CD4-positive, alpha-beta T cell treated with Interferon alpha-2 for 1 hour (primary cell): ENCODE results near the gene MAP3K14.

Source experiments
- DNase-seq, 2 donors: peaks; one replicate each; pipeline ENCODE4 v3.0.0-alpha.2; 2020 to 2022

The MAP3K14 gene

GRCh38 chr17:45231481-45232116 is 85.2 kb downstream of the MAP3K14 start:
- peak; percentile 39 to 45 for DNase-seq

- DNase-seq: no peak
Observed at GRCh38 chr17:45230787-45231480, 85.9 kb downstream of the MAP3K14 start.

GRCh38 chr17:45230410-45230786 is 86.4 kb downstream of the MAP3K14 start:
- no peak for DNase-seq

- DNase-seq: peak; percentile 22 to 48
Observed at GRCh38 chr17:45229681-45230409, 87.0 kb downstream of the MAP3K14 start.

- DNase-seq: peak; percentile 87 to 92
Observed at GRCh38 chr17:45228763-45229539, 87.9 kb downstream of the MAP3K14 start.

GRCh38 chr17:45227926-45228762 is 88.7 kb downstream of the MAP3K14 start:
- DNase-seq: peak in 1 of 2 donors; percentile 30

GRCh38 chr17:45227101-45227925 is 89.5 kb downstream of the MAP3K14 start:
- peak; percentile 42 to 49 for DNase-seq

GRCh38 chr17:45226576-45226975 is 90.2 kb downstream of the MAP3K14 start:
- peak in 1 of 2 donors; percentile 40 for DNase-seq

GRCh38 chr17:45225964-45226530 is 90.8 kb downstream of the MAP3K14 start:
- peak; percentile 96 for DNase-seq

- peak; percentile 27 to 54 for DNase-seq
Observed at GRCh38 chr17:45225051-45225700, 91.6 kb downstream of the MAP3K14 start.

- DNase-seq: peak in 1 of 2 donors; percentile 33
Observed at GRCh38 chr17:45224671-45225050, 92.2 kb downstream of the MAP3K14 start.

GRCh38 chr17:45223539-45224528 is 93.0 kb downstream of the MAP3K14 start:
- DNase-seq: peak; percentile 44 to 71

- DNase-seq: no peak
Observed at GRCh38 chr17:45222996-45223538, 93.8 kb downstream of the MAP3K14 start.

GRCh38 chr17:45222289-45222995 is 94.4 kb downstream of the MAP3K14 start:
- peak; percentile 49 to 64 for DNase-seq

- DNase-seq: no peak
Observed at GRCh38 chr17:45222014-45222288, 94.9 kb downstream of the MAP3K14 start.

- DNase-seq: peak; percentile 67 to 71
Observed at GRCh38 chr17:45221081-45222013, 95.5 kb downstream of the MAP3K14 start, which contains the start of gene FMNL1. FMNL1 (plus strand) TSS chr17:45221885; CDS start chr17:45222125, 240 bp downstream.

- DNase-seq: no peak
Observed at GRCh38 chr17:45220079-45220478, 96.7 kb downstream of the MAP3K14 start.
